Urinary bladder (tissue), 4 donors: Measurements from ENCODE around the gene MSRB1. TPM values are rescaled to one million over a fixed set of nuclear protein-coding genes. Genes with fewer than 3 reads are reported as not detected.
"Not testable (repeated sequence)": the region's sequence is repeated elsewhere in the genome, so short reads cannot be mapped to it uniquely, and the experiment has no call there.

ENCODE experiments used
- DNase-seq: peaks from one replicate; pipeline ENCODE4 v3.0.0-alpha.2; 2015; ENCODE audit errors: extremely low spot score
- H3K27ac ChIP-seq: one replicate; pipeline ENCODE4 v1.5.1; 2013; ENCODE audit warnings: low read depth, mild to moderate bottlenecking, moderate library complexity
- H3K36me3 ChIP-seq: one replicate; pipeline ENCODE4 v1.6.1; 2013; ENCODE audit warnings: mild to moderate bottlenecking, moderate library complexity; ENCODE audit not compliant: insufficient read depth
- H3K4me1 ChIP-seq: one replicate; pipeline ENCODE4 v1.6.1; 2013; ENCODE audit warnings: mild to moderate bottlenecking, moderate library complexity; ENCODE audit not compliant: insufficient read depth
- H3K4me3 ChIP-seq: one replicate; pipeline ENCODE4 v1.5.1; 2013; ENCODE audit warnings: low read depth, low read length
- WGBS: extraction: QIAGEN DNeasy Blood & Tissue Kit; methylation state at CpG from one replicate; pipeline ENCODE4 v1.1.7; 2013; 5-methylcytosine and 5-hydroxymethylcytosine counted together
- polyA plus RNA-seq: library from polyadenylated mRNA; stranded (reverse); fragments of 200-250 nt; gene quantifications from one replicate; pipeline ENCODE4 v1.2.3, GENCODE V29; 2013
- total RNA-seq: library from RNA; depleted of rRNA; stranded (reverse); fragments of >200 nt; gene quantifications from one replicate; pipeline ENCODE4 v1.2.3, GENCODE V29; 2014
- donor health status: healthy with polysubstance abuse.
- donor health status: healthy.

Gene MSRB1
- total and polyA plus RNA-seq, 2 donors, result 4.0 to 107 TPM

DNA sequence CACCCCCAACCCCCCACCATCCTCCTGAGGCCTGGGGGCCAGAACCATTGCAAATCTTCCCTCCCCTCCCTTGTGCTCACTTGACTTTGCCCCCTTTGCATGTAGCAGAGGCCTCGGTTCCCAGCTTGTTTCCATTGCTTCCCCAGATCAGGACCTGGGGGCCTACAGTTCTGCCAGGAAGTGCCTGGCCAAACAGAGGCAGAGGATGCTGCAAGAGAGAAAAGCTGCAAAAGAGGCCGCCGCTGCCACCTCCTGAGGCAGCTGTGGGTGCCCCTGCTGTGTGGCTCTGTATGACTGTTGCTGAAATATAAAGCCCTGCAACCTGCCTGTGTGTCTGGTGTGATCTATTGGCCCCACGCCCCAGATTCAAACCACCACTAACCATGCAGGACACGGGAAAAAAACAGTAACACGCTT lies 18.7 kb upstream of the MSRB1 start:
- 63% methylated on average over 6 of the region's 6 CpGs for WGBS
- no peaks in the 10 kb centered on the region for H3K36me3 ChIP-seq
- no peak overlapping the region for H3K4me3 ChIP-seq
- no peak for DNase-seq
- H3K27ac ChIP-seq, result no peak overlapping the region
- H3K4me1 ChIP-seq, result no peaks in the 10 kb centered on the region

DNA sequence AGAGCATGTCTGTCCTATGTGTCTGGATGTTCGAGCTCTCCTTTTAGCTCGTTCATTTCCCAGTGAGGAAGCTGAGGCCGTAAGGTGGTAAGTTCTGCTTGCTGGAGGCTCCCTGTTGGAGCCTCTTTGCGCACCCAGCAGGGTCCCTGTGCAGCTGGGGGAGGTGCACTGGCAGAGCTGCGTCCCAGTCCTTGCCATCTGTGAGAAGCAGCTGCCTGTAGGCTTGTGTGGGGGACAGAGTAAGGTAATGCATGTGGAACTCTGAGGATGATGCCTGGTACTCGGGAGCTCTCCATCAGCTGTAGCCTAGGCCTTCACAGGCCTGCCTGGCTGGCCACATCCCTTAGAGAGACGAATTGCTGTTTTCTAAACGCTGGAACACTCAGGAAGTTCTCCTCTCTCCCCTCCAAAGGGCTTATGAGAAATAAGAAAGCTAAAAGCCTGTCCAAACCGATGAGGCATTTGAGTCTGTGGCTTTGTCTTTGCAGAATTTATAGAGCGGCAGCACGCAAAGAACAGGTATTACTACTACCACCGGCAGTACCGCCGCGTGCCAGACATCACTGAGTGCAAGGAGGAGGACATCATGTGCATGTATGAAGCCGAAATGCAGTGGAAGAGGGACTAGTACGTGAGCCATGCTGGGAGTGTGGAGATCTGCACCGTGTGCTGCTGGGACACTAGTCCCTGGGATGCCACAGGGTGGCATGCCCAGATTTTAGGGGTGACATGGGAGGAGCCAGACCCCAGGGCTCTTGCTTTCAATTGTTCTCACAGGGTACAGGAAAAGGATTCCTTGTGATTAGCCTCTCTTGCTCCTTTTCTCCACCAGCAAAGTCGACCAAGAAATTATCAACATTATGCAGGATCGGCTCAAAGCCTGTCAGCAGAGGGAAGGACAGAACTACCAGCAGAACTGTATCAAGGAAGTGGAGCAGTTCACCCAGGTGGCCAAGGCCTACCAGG lies 17.9 kb upstream of the MSRB1 start:
- WGBS, result 51% methylated on average over 20 of the region's 20 CpGs

DNA sequence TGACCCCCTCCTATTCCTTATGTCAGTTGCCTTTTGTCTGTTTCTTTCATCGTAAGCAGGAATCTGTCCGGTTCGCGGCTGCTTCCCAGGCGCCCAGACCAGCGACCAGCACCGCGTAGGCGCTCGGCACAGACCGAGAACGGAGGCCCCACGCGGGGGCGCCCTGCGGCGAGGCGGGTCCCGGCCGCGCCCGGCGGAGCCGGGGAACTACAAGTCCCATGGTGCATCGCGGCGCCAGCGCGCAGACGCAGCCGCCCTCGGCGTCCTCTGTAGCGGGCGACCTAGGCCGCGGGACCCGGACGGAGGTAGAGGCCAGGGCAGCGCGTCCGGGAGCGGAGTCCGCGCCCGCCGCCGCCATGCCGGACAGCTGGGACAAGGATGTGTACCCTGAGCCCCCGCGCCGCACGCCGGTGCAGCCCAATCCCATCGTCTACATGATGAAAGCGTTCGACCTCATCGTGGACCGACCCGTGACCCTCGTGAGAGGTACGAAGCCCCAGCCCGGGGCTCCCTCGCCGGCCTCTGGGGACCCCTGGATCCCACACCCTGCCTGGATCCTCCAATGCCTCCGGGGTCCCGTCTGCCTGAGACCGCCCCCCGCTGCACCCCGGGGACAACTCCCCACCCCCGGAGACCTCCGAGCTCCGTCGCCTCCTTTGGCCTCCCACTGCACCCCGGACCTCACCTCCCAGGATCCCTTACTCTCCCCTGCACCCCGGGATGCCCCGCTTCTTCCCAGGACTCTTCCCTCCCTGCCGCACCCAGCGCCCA lies 16.5 kb upstream of the MSRB1 start, which contains the start of gene NDUFB10:
NDUFB10 (plus strand) TSS at position 270 of the 771 bp plus-strand sequence; CDS start at position 357, 87 bp downstream.
- no peaks in the 10 kb centered on the region for H3K36me3 ChIP-seq
- peak within 1 kb of the TSS; percentile 80 for H3K4me3 ChIP-seq
- peak within 1 kb of the TSS; percentile 66 for H3K27ac ChIP-seq
- WGBS, result under 1% methylated on average over 79 of the region's 79 CpGs
- H3K4me1 ChIP-seq, result no peaks in the 10 kb centered on the region
- DNase-seq, result no peak

More for the DNA sequence above, 17.9 kb upstream of the MSRB1 start:
- no peaks in the 10 kb centered on the region for H3K36me3 ChIP-seq
- no peak for DNase-seq
- no peaks in the 10 kb centered on the region for H3K4me1 ChIP-seq
- H3K27ac ChIP-seq, result no peak overlapping the region
- H3K4me3 ChIP-seq, result no peak overlapping the region

DNA sequence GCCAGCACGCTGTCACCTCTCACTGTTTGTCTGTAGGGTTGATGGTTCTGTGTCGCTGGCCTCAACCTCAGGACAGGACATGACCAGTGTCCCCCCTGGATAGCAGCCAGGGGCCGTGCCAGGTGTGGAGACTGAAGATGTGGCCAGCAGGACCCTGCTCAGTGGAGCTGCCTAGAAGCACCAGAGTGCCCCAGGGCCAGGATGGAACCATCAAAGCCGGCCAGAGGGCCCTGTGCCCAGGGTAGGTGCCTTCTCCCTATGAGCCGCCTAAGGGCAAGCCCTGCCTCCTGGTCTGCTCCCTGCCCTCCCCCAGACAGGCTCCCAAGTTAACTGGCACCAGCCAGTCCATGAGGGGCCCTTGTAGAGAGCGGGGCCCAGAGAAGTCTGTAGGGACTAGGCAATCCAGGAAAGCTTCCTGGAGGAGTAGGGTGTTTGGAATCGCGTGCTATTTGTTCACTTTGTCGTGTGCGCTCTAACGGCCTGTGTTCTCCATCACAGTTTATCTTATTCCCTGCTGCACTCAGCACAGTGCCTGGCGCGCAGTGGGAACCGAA lies 15.8 kb upstream of the MSRB1 start:
- DNase-seq, result no peak
- no peak overlapping the region for H3K27ac ChIP-seq
- 39% methylated on average over 14 of the region's 14 CpGs for WGBS
- no peak overlapping the region for H3K4me3 ChIP-seq
- H3K4me1 ChIP-seq, result no peaks in the 10 kb centered on the region
- H3K36me3 ChIP-seq, result no peaks in the 10 kb centered on the region

DNA sequence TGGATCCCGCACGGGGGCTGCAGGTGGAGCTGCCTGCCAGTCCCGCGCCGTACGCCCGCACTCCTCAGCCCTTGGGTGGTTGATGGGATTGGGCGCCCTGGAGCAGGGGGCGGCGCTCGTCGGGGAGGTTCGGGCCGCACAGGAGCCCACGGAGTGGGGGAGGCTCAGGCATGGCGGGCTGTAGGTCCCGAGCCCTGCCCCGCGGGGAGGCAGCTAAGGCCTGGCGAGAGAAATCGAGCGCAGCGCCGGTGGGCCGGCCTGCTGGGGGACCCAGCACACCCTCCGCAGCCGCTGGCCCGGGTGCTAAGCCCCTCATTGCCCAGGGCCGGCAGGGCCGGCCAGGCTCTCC lies 15.1 kb upstream of the MSRB1 start:
- H3K27ac ChIP-seq, H3K4me3 ChIP-seq, H3K4me1 ChIP-seq, DNase-seq, H3K36me3 ChIP-seq: not testable (repeated sequence)
- 69% methylated on average over 30 of the region's 30 CpGs for WGBS

DNA sequence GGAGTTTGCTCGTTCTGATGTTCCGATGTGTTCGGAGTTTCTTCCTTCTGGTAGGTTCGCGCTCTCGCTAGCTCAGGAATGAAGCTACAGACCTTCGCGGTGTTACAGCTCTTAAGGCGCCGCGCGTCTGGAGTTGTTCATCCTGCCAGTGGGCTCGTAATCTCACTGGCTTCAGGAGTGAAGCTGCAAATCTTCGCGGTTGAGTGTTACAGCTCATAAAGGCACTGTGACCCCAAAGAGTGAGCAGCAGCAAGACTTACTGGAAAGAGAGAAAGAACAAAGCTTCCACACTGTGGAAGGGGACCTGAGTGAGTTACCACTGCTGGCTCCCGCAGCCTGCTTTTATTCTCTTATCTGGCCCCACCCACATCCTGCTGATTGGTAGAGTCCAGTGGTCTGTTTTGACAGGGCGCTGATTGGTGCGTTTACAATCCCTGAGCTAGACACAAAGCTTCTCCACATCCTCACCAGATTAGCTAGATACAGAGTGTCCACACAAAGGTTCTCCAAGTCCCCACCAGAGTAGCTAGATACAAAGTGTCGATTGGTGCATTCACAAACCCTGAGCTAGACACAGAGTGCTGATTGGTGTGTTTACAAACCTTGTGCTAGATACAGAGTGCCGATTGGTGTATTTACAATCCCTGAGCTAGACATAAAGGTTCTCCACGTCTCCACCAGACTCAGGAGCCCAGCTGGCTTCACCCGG lies 14.6 kb upstream of the MSRB1 start:
- H3K4me3 ChIP-seq, H3K27ac ChIP-seq, H3K36me3 ChIP-seq, DNase-seq, H3K4me1 ChIP-seq: not testable (repeated sequence)
- WGBS, result 86% methylated on average over 22 of the region's 22 CpGs

DNA sequence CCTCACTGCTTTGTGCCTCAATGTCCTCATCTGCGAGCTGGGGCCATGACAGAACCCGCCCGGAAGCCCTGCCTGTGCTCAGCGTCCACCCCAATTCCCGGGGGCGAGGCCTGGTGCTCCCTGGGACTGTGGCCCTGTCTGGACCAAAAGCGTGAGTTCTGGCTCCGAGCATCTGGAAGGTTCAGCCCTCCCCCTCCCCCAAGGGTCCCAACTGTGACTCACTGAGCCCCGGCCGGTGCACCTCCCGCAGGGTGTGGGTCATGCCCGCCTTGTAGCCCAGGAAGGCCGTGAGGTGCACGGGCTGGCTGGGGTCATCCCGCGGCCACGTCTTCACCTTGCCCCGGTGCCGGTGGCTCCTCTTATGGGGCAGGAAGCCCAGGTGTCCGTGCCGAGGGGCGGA lies 10.7 kb upstream of the MSRB1 start:
- no peak overlapping the region for H3K27ac ChIP-seq
- no peaks in the 10 kb centered on the region for H3K36me3 ChIP-seq
- DNase-seq, result no peak
- H3K4me1 ChIP-seq, result no peaks in the 10 kb centered on the region
- H3K4me3 ChIP-seq, result no peak overlapping the region
- WGBS, result 87% methylated on average over 22 of the region's 22 CpGs

DNA sequence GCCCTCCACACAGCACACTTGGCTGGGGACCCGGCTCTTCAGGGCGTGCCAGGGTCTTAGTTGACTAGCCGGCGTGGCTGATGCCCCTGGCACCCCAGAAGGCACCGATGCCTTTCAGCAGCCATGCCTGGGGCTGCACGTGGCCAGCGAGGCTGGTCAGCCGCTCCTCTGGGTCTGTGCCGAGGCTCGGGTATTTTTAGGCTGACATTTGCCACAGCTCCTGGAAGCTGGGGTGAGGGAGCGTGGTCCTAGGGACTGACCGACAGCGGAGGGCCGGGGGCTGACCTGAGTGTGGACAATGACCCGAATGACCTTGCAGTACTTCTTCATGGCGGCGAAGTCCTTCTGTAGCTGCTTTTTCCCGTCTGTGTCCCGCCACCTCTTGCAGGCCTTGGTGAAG lies 7.6 kb upstream of the MSRB1 start:
- WGBS, result 81% methylated on average over 19 of the region's 19 CpGs
- no peak for DNase-seq
- H3K27ac ChIP-seq, result no peak overlapping the region
- H3K36me3 ChIP-seq, result no peaks in the 10 kb centered on the region
- H3K4me1 ChIP-seq, result no peaks in the 10 kb centered on the region
- no peak overlapping the region for H3K4me3 ChIP-seq

DNA sequence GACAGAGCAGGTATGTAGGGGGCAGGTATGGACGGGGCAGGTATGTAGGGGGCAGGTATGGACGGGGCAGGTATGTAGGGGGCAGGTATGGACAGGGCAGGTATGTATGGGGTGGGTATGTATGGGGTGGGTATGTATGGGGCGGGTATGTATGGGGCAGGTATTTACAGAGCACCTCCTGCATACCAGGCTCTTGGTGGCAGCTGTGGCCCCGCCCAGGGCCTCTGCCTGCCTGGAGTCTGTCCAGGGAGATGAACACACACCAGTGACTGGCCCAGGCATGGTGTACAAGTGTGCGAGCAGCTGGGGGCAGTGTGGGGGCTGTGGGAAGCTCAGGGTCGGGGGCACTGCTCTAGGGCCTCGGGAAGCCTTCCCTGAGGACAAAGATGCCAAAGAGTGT lies 7.0 kb upstream of the MSRB1 start:
- DNase-seq, result no peak
- Histone ChIP-seq H3K4me1 (no peaks in the 10 kb centered on the region), H3K4me3 (no peak overlapping the region), H3K27ac (no peak overlapping the region), H3K36me3 (no peaks in the 10 kb centered on the region)
- 73% methylated on average over 7 of the region's 7 CpGs for WGBS

DNA sequence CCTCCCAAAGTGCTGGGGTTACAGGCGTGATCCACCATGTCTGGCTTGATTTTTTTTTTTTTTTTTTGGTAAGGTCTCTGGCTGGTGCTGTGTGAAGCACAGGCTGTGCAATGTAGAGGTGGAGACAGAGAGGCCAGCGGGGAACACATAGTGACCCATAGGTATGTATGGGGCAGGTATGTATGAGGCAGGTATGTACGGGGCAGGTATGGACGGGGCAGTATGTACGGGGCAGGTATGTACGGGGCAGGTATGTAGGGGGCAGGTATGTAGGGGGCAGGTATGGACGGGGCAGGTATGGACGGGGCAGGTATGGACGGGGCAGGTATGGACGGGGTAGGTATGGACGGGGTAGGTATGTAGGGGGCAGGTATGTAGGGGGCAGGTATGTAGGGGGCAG lies 6.5 kb upstream of the MSRB1 start:
- DNase-seq, result no peak
- 83% methylated on average over 11 of the region's 11 CpGs for WGBS
- no peak overlapping the region for H3K27ac ChIP-seq
- H3K36me3 ChIP-seq, result no peaks in the 10 kb centered on the region
- no peak overlapping the region for H3K4me3 ChIP-seq
- no peaks in the 10 kb centered on the region for H3K4me1 ChIP-seq

DNA sequence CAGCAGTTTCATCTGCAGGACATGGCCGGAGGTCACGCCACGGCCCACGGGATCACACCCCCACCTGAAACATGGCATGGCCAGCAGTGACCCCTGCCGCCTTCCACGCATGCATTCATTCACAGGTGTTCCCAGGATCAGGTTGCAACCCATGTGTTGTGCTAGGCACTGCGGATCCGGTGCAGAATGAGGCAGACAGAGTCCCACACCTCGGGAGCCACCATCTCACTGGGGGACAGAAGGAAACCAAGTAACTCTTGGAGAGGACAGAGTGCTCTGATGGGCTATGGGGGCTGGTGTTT lies 4.3 kb upstream of the MSRB1 start:
- Histone ChIP-seq H3K27ac (no peak overlapping the region), H3K4me3 (no peak overlapping the region), H3K4me1 (no peaks in the 10 kb centered on the region), H3K36me3 (no peaks in the 10 kb centered on the region)
- WGBS, result 87% methylated on average over 9 of the region's 9 CpGs
- no peak for DNase-seq

DNA sequence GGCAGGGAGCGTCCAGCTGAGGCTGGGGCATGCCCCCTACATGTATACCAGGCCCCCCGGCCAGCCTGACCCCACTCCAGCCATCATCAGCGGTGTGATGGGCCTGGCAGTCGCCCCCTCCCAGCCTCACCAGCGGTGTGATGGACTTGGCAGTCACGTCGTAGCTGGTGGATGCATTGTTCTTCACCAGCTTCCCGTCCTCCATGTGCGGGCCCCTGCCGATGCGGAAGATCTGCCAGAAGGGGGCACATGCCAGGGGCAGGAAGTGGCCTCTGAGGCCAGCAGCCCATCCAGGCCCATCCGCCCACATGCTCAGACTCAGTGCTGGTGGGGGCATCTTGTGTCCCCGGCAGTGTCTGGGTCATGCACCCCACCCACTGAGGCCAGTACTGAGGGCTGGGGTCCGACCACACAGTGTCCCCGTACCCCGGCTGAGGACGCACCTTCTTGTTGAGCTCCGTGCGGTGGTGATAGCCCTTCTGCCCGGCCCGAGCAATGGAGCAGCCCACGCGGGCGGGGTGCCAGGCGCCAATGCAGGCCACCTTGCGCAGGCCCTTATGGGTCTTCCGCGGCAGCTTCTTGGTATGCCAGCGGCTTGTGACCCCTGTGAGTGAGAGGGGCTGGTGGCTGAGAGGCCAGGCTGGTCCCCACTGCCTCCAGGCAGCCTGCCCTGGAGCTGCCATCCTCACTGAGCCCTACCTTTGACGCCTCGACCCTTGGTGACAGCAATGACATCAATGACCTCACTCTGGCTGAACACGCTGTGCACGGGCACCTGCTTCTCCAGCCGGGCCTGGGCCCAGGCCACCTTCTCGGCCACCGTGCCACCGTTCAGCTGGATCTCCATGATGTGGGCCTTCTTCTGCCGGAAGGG lies 3.7 kb upstream of the MSRB1 start:
- Histone ChIP-seq H3K4me1 (no peaks in the 10 kb centered on the region), H3K36me3 (no peaks in the 10 kb centered on the region), H3K4me3 (no peak overlapping the region), H3K27ac (no peak overlapping the region)
- DNase-seq, result no peak
- 86% methylated on average over 38 of the region's 38 CpGs for WGBS
